Osteocyte (in vitro differentiated cells): ENCODE data around the gene PABPN1. TPM values are rescaled to one million over a fixed set of nuclear protein-coding genes. Genes with fewer than 3 reads are reported as not detected.

Experiments
- DNase-seq: peaks from one replicate; pipeline ENCODE4 v3.0.0; 2021; ENCODE audit warnings: mixed read lengths; ENCODE audit not compliant: unreplicated experiment; ENCODE audit errors: extremely low spot score
- H3K27ac Mint-ChIP-seq: one replicate; pipeline ENCODE4 v1.8.0; 2021; ENCODE audit warnings: mild to moderate bottlenecking, mixed read lengths; ENCODE audit not compliant: unreplicated experiment
- H3K27me3 Mint-ChIP-seq: one replicate; pipeline ENCODE4 v1.8.0; 2021; ENCODE audit warnings: mixed read lengths; ENCODE audit not compliant: unreplicated experiment
- H3K36me3 Mint-ChIP-seq: one replicate; pipeline ENCODE4 v1.8.0; 2021; ENCODE audit warnings: mixed read lengths; ENCODE audit not compliant: unreplicated experiment
- H3K4me1 Mint-ChIP-seq: one replicate; pipeline ENCODE4 v1.8.0; 2021; ENCODE audit warnings: mixed read lengths; ENCODE audit not compliant: unreplicated experiment
- H3K4me3 Mint-ChIP-seq: one replicate; pipeline ENCODE4 v1.8.0; 2021; ENCODE audit warnings: mild to moderate bottlenecking, moderate library complexity, mixed read lengths; ENCODE audit not compliant: unreplicated experiment
- H3K9me3 Mint-ChIP-seq: one replicate; pipeline ENCODE4 v1.8.0; 2021; ENCODE audit warnings: mixed read lengths; ENCODE audit not compliant: unreplicated experiment
- total RNA-seq: library from RNA; stranded (reverse); gene quantifications from 2 replicates; pipeline ENCODE4 v1.2.1, GENCODE V29; 2021
- TF ChIP-seq, protein P1 (sequence below): fragments of 200-600 bp; sonication (generic); IDR thresholded peaks from 2 replicates; pipeline ENCODE4 v1.5.0; 2021; ENCODE audit warnings: antibody characterized with exemption, mild to moderate bottlenecking, moderate library complexity

PABPN1 gene
- total RNA-seq, 1 donor from 2014 or later, result 175 TPM

- H3K27ac Mint-ChIP-seq, result peak overlapping the region; percentile 41
- DNase-seq, result no peak
- H3K4me3 Mint-ChIP-seq, result peak overlapping the region; percentile 98
- H3K4me1 Mint-ChIP-seq, result peaks cover 36% of the 10 kb centered on the region
- peaks cover 17% of the 10 kb centered on the region for H3K36me3 Mint-ChIP-seq
- no peaks in the 10 kb centered on the region for H3K27me3 Mint-ChIP-seq
- no peaks in the 10 kb centered on the region for H3K9me3 Mint-ChIP-seq
- TF ChIP-seq, protein P1, sequence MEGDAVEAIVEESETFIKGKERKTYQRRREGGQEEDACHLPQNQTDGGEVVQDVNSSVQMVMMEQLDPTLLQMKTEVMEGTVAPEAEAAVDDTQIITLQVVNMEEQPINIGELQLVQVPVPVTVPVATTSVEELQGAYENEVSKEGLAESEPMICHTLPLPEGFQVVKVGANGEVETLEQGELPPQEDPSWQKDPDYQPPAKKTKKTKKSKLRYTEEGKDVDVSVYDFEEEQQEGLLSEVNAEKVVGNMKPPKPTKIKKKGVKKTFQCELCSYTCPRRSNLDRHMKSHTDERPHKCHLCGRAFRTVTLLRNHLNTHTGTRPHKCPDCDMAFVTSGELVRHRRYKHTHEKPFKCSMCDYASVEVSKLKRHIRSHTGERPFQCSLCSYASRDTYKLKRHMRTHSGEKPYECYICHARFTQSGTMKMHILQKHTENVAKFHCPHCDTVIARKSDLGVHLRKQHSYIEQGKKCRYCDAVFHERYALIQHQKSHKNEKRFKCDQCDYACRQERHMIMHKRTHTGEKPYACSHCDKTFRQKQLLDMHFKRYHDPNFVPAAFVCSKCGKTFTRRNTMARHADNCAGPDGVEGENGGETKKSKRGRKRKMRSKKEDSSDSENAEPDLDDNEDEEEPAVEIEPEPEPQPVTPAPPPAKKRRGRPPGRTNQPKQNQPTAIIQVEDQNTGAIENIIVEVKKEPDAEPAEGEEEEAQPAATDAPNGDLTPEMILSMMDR, result no peak
Observed at GRCh38 chr14:23308721-23309445, 12.4 kb upstream of the PABPN1 start.

GRCh38 chr14:23310546-23310945, 10.7 kb upstream of the PABPN1 start:
- DNase-seq, result no peak
- TF ChIP-seq, protein P1, result no peak
- no peaks in the 10 kb centered on the region for H3K27me3 Mint-ChIP-seq
- no peak overlapping the region for H3K4me3 Mint-ChIP-seq
- no peak overlapping the region for H3K27ac Mint-ChIP-seq
- H3K4me1 Mint-ChIP-seq, result peaks cover 33% of the 10 kb centered on the region
- H3K9me3 Mint-ChIP-seq, result no peaks in the 10 kb centered on the region
- H3K36me3 Mint-ChIP-seq, result peaks cover 20% of the 10 kb centered on the region

GRCh38 chr14:23316300-23316699, 5.0 kb upstream of the PABPN1 start:
- H3K9me3 Mint-ChIP-seq, result no peaks in the 10 kb centered on the region
- no peak for DNase-seq
- TF ChIP-seq, protein P1, result no peak
- no peak overlapping the region for H3K4me3 Mint-ChIP-seq
- H3K36me3 Mint-ChIP-seq, result peaks cover 14% of the 10 kb centered on the region
- H3K27ac Mint-ChIP-seq, result no peak overlapping the region
- H3K27me3 Mint-ChIP-seq, result no peaks in the 10 kb centered on the region
- H3K4me1 Mint-ChIP-seq, result peaks cover 12% of the 10 kb centered on the region

- H3K27me3 Mint-ChIP-seq, result no peaks in the 10 kb centered on the region
- no peak for DNase-seq
- H3K9me3 Mint-ChIP-seq, result no peaks in the 10 kb centered on the region
- peaks cover 28% of the 10 kb centered on the region for H3K36me3 Mint-ChIP-seq
- peak overlapping the region; percentile 98 for H3K27ac Mint-ChIP-seq
- peak overlapping the region; percentile 72 for H3K4me3 Mint-ChIP-seq
- TF ChIP-seq, protein P1, result no peak
- H3K4me1 Mint-ChIP-seq, result peaks cover 27% of the 10 kb centered on the region
Observed at GRCh38 chr14:23319746-23320583, 1.3 kb upstream of the PABPN1 start.
